GM19372 (cell line): ENCODE measurements around the gene PTPRD.

ENCODE experiments used
- ATAC-seq: cut with Tn5 transposase; IDR thresholded peaks from one replicate; pipeline ENCODE4 v1.9.1; 2021; ENCODE audit warnings: mild to moderate bottlenecking, low read depth, moderate library complexity; ENCODE audit not compliant: unreplicated experiment

PTPRD gene

GRCh38 chr9:8686516-8686915, 1926.3 kb downstream of the PTPRD start:
- no peak for ATAC-seq

DNA sequence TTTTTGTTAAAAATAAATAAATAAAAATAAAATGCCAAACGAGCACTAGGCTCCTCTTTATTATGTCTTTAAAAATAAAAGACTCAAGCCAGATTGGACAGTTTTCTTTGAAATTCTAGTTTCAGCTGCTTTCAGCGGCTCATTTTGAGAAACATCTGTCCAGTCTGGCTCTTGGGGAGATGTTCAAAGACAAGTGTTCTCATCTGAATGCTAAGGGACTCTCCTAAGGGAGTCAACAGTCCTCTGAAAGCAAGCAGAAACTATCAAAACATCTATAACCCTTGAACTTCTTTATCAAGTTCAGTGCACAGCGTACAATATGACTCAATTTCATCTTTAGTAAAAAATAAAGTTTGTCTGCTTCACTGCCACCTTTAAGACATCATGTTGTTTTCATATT, 1927.0 kb downstream of the PTPRD start:
- no peak for ATAC-seq

GRCh38 chr9:8684978-8685708, 1927.7 kb downstream of the PTPRD start:
- ATAC-seq = no peak

GRCh38 chr9:8683496-8683895, 1929.3 kb downstream of the PTPRD start:
- ATAC-seq = no peak

DNA sequence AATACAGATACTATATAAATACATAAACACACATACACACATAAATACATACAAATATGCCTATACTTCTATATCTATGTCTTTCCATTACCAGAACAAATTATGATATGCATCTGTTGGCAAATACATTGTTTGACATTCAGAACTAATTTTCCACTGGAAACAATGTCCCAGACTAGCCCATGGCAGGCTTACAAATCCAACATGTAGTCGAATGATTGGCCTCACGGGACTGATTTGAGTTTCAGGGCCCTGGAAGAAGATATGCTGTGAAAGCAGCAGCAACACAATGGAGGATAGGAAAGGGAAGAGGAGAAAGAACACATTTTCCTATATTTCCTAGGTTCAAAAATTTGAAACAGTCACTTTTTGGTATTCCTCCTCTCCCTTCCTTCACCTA, 1932.1 kb downstream of the PTPRD start:
- ATAC-seq = no peak

- ATAC-seq = no peak
These were observed 1932.6 kb downstream of the PTPRD start for GRCh38 chr9:8680157-8680556.

GRCh38 chr9:8679371-8679822, 1933.4 kb downstream of the PTPRD start:
- no peak for ATAC-seq

DNA sequence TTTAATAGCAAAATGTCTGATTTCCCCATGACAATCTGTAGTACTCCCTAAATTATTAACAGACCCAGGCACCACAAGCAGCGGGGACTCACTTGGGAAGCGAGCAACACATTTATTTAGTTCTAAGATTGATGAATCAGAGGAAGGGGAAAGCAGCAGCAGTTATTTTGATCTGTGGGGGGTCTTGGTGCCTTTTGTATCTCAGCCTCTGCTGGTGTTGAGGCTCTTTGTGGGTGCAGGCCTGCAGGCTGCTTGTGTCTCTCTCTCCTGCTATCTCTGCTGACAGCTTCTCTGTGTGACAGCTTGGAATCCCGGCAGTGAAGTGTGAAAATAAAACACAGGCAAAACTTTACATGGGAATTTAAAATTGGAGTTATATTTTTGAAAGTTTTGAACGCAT, 1935.1 kb downstream of the PTPRD start:
- no peak for ATAC-seq

- no peak for ATAC-seq
These were observed 1938.3 kb downstream of the PTPRD start for GRCh38 chr9:8674536-8674935.

DNA sequence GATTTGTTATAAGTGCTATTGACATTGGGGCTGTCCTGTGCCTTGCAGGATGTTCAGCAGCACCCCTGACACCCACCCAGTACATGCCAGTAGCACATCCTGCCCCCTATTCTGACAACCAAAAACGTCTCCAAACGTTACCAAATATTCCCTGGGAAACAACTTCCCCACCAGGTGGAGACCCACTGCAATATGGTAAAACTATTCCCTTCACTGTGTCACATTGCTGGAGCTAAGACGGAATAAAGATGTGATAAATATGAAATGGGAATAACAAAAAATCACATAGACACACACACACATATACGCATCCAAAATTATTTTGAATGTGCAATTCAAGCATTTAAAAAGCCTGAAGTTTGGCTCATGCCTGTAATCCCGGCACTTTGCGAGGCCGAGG, 1939.0 kb downstream of the PTPRD start:
- no peak for ATAC-seq

DNA sequence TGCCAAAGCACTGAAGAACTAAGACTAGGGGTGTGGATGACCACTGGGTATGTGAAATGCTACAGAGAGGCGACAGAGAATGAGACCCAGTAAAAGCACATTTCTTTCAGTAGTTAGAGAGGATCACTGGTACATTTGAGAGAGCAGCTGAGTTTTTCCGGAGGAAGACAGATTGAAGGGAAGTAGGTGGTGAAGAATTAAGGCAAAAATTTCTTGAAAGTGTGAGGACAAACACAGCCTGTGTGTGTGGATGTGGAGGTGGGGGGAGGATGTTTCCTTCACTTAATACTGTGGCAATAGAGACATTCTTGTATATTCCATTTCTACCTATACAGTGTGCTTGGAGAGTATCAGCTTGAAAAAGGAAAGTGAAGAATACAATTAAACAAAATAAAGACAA, 1942.1 kb downstream of the PTPRD start:
- ATAC-seq = no peak

DNA sequence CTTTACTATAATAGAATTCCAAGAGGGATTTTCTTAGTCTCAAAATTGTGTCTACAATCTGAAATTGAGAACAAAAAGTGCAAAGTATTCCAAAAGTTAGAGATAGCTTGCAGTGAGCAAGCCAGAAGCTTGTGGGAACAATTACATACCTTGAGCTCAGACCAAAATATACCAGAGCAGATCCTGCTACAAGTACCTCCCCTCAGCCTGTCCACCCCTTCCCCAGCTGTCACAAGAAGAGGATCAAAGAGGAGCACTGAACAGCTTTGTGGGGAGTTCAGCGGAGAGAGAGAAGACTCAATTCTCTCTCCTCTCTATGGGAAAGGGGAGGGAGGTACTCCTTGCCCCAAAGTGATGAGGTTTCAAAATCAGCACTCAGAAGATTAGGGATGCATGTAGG, 1944.1 kb downstream of the PTPRD start:
- ATAC-seq = no peak

DNA sequence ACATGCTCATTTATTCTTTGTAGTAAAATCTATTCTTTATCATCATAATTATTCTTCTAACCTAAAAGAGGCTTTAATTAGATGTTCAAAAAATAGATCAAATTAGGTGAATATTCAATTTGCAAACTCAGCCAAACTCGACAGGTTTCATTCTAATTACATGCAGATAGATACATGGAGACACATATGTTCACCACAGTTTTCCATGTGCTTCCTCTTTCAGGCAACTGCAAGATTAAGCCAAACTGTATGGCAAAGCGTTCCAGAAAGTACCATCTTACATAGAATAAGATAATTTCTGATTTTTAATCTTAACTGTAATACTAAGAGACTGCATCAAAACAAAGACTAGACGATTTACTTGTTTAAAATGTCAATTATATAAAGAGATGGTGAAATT, 1944.6 kb downstream of the PTPRD start:
- no peak for ATAC-seq

DNA sequence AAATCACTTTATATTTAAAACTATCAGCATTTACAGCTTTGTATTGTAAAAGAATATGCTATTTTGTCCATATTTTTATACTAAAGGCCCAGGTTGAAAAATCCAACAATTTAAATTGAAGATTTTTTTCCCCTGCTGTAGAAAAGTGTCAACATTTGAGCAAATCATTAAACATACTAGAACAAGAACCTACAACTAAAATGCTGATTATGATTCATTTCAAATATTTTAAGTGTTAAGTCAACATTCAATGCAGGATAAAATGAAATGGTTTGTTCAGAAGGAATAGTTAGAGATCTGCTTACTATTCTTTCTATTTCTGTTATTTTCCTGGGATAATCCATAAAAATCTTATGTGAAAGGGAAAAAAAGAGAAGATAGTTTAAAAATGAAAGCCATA, 1946.7 kb downstream of the PTPRD start:
- no peak for ATAC-seq

- ATAC-seq = no peak
These were observed 1952.4 kb downstream of the PTPRD start for GRCh38 chr9:8660383-8660782.

DNA sequence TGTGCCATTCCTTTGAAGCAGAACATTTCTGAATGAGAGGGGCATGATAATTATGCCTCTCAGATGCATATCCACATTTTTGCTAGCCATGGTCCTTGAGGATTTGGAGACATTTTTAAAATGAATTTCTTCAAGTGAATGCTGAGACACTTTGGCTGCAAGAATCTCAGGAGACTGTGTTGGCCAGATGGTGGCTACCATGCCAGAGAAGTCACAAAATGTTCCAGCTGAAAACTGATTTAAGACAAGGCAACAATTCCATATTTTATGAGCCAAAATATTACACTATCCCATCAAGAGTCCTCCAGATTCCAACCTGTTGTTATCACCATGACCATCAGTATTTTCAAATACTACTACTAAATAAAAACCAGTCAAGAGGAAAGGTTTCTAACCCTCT, 1953.7 kb downstream of the PTPRD start:
- ATAC-seq = no peak

DNA sequence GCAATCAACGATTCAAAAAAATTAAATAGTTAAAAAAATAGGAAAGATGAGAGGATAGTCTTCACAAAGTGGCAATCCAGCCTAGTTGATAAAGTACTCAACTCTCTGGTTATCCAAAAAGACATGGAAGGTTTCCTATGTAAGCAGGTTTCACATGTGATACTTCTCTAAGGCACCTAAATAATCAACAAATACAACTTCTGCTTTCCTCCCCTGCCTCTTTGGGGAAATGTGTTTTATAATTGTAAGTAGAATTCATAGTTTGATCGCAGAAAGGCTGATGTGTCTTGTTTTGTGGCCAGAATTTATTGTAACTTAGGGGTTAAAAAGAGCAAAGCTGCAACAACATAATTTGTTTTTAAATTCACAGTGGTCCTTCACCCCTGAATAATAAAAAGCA, 1957.7 kb downstream of the PTPRD start:
- ATAC-seq = no peak

DNA sequence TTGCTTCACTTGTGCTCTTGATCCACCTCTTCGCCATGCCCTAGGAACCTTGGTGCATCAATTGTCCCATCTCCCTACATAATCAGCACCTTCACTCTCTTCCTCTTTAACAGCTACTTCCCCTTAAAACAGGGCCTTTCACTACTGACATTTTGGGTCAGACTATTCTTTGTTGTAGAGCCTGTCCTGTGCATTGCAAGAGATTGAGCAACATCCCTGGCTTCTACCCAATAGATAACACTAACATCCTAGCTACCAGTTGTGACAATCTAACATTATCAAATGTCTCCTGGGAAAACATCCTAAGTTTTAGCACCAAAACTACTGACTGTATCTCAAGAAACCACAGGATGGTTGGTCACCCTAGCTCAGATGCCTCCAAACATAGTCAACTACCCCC, 1958.9 kb downstream of the PTPRD start:
- no peak for ATAC-seq

DNA sequence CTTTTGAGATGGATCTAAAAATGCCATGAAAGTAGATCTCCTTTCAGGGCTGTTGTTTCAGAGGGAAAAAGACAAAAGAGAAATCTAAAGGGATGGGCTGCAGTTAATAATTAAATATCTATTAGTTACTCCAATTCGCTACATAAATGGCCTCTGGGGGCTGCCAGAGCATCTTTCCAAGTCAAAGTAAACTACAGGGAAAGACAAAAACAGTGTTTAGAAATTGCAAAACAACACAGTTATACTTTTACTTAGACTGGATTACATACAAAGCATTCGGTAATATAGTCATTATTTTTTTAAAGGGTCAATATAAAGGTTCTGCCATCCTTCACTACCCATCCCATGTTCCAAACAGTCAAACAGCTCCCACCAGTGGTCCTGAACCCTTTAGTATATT, 1959.7 kb downstream of the PTPRD start:
- ATAC-seq = no peak

DNA sequence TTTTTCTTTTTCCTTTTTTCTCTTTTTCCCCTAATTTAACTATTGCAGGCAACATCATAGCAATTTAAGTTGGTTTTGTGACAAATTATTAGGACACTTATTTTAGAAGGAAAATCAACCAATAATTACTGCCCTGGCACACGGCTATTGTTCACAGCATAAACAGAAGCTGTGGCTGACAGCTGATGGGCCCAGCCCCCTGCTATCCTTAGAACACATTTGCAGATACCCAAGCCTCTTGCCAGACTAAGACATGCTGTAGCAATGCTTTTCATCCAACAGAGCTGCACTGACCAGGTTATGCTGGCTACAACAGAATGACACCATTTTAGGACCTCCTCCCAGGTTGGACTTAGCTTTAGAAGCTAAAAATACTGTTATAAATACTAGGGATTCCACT, 1960.5 kb downstream of the PTPRD start:
- no peak for ATAC-seq

DNA sequence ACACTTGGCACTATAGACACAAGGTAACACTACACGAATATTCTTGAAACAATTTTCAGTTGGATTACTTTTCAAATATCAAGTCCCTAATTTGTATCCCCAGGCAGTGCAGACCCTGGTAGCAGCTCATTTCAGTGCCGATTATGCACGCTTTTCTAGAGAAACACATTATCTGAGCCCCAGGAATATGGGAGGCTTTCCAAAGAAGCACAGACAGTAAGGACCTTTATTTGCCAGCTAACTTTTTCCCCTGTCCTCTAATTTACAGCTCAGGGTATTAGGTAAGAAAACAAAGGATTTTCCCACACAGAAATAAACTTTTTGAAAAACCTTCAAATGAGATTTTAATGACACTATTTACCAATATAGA, 1961.0 kb downstream of the PTPRD start:
- no peak for ATAC-seq

DNA sequence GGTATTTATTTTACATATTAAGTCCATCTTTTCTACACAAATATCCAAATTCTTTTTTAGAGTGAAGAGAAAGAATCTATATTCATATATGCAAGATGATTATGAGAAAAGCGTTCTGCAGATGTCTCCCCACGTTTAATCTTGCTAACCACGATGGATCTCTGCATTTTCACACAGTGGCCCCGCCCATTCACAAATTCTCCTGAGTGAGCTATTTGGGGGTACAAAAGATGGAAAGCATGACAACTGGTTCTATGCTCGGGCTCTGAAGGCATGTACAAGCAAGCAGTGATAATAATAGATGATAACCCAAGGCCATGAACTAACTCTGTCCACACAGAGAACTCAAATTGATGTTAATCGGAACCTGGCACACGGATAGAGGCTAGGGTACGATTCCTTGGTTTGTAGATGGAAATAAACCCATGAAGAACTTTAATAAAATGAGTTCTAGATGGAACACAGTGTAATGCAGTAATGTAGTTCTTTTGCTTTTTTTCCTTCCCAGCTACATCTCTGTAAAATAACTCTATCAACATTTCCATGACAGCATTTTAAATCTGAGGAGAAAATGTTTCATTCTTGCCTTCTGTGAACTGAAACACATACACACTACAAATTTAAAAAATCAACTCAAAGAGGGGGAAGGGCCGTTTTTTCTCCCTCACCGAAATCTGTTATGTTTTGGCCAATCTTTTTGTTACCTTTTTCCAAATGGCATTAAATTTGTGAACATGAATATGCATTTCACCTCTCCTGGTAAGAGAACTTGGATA, 1961.5 kb downstream of the PTPRD start:
- no peak for ATAC-seq
